Gastrocnemius medialis (tissue), 4 donors: ENCODE measurements around the gene EXOC3L4. TPM values are rescaled to one million over a fixed set of nuclear protein-coding genes. Genes with fewer than 3 reads are reported as not detected.

Source experiments
- ATAC-seq, 2 donors: fragments of 150-250 bp; one replicate each; pipeline ENCODE4 v1.9.1; 2016
- DNase-seq, 2 donors: peaks; one replicate each; pipeline ENCODE4 v3.0.0-alpha.2; 2019
- H3K27ac ChIP-seq, 4 donors: fragments of 200-600 bp; sonication (generic); 1 replicate in 1 of 4; 2 replicates in 3 of 4; pipeline ENCODE4 v1.5.1; 2016 to 2018; ENCODE audit warnings: mild to moderate bottlenecking in 2 of 4, moderate library complexity in 1 of 4
- H3K27me3 ChIP-seq, 3 donors: fragments of 200-600 bp; sonication (generic) in 2 of 3; 1 replicate in 1 of 3; 2 replicates in 2 of 3; pipeline versions ENCODE4 v1.5.1 to v1.6.0; 2016 to 2019; ENCODE audit warnings: mild to moderate bottlenecking in 1 of 3, moderate library complexity in 1 of 3
- H3K36me3 ChIP-seq, 2 donors: fragments of 200-600 bp; sonication (generic) in 1 of 2; one replicate each; pipeline ENCODE4 v1.5.1; 2017 to 2018
- H3K4me1 ChIP-seq, 2 donors: fragments of 200-600 bp; sonication (generic) in 1 of 2; one replicate each; pipeline ENCODE4 v1.5.1; 2016 to 2017; ENCODE audit warnings: mild to moderate bottlenecking in 2 of 2
- H3K4me3 ChIP-seq, 4 donors: fragments of 200-600 bp; sonication (generic) in 3 of 4; 1 replicate in 1 of 4; 2 replicates in 3 of 4; pipeline ENCODE4 v1.5.1; 2016 to 2019; ENCODE audit warnings: mild to moderate bottlenecking in 2 of 4
- H3K9me3 ChIP-seq, 3 donors: fragments of 200-600 bp; sonication (generic) in 2 of 3; 1 replicate in 1 of 3; 2 replicates in 2 of 3; pipeline ENCODE4 v1.5.1; 2016 to 2019
- CTCF ChIP-seq, 5 experiments: fragments of 450-650 bp in 3 of 5; fragments of 200-600 bp in 2 of 5; sonication (generic) in 2 of 5; IDR thresholded peaks in 4 of 5; conservative IDR thresholded peaks in 1 of 5; 1 replicate in 4 of 5; 2 replicates in 1 of 5; pipeline ENCODE4 v1.5.1; 2016 to 2019; ENCODE audit warnings: antibody characterized with exemption in 5 of 5, mild to moderate bottlenecking in 3 of 5, moderate library complexity in 3 of 5
- POLR2A ChIP-seq, 2 donors: fragments of 450-650 bp; IDR thresholded peaks; one replicate each; pipeline ENCODE4 v1.6.1; 2017; ENCODE audit warnings: antibody characterized with exemption in 2 of 2, mild to moderate bottlenecking in 2 of 2, moderate library complexity in 2 of 2
- in situ Hi-C, 4 donors: fragments of 200-750 bp; cut with MboI; loops; one replicate each; pipeline versions ENCODE4 v1.15.0 to v1.8.0; 2017; ENCODE audit warnings: low sequenced_read_pairs in 4 of 4
- intact Hi-C: fragments of 100-400 bp; cut with DNase I; formaldehyde crosslinking; loops from one replicate; pipeline ENCODE4 v1.15.1; 2023; ENCODE audit warnings: low total_unique reads
- total RNA-seq, 4 donors: library from RNA; depleted of rRNA; stranded (reverse); fragments of >200 nt; gene quantifications; one replicate each; pipeline versions ENCODE4 v1.1.0 to v1.2.3, GENCODE V29; 2016

Gene EXOC3L4
- total RNA-seq, 4 donors from 2014 or later, result 0.35 to 2.4 TPM; not detected in 2

- no peak overlapping the region for H3K4me3 ChIP-seq
- H3K27me3 ChIP-seq, result peaks cover 31 to 45% (median 40%) of the 10 kb centered on the region in 3 donors
- no peak for TF ChIP-seq POLR2A (IDR thresholded peaks at IDR 0.05)
- no peak for TF ChIP-seq CTCF (IDR thresholded peaks at IDR 0.05 in 4 of 5, conservative IDR thresholded peaks at IDR 0.05 in 1 of 5)
- no peak for ATAC-seq
- DNase-seq, result no peak
- peaks cover 0 to 14% of the 10 kb centered on the region in 2 donors for H3K4me1 ChIP-seq
- in situ Hi-C loops, result loop anchor here in 3 of 4 donors (10.0 kb wide), 2 partner anchors 84 to 184 kb away; no protein-coding TSS in a partner anchor
- no peak overlapping the region for H3K27ac ChIP-seq
- no peaks in the 10 kb centered on the region for H3K9me3 ChIP-seq
- no peaks in the 10 kb centered on the region for H3K36me3 ChIP-seq
- intact Hi-C loops, result no loop called here
These were observed 6.0 kb downstream of the EXOC3L4 start for GRCh38 chr14:103100281-103101121.

- DNase-seq (no peak), ATAC-seq (no peak)
- H3K4me1 ChIP-seq, result peaks cover 0 to 14% of the 10 kb centered on the region in 2 donors
- H3K36me3 ChIP-seq, result no peaks in the 10 kb centered on the region
- intact Hi-C loops (no loop called here), in situ Hi-C loops (loop anchor here in 3 of 4 donors (10.0 kb wide), 2 partner anchors 83 to 183 kb away; no protein-coding TSS in a partner anchor)
- no peak overlapping the region for H3K27ac ChIP-seq
- H3K9me3 ChIP-seq, result no peaks in the 10 kb centered on the region
- peaks cover 31 to 45% (median 40%) of the 10 kb centered on the region in 3 donors for H3K27me3 ChIP-seq
- H3K4me3 ChIP-seq, result no peak overlapping the region
- TF ChIP-seq POLR2A (IDR thresholded peaks at IDR 0.05) (no peak), CTCF (IDR thresholded peaks at IDR 0.05 in 4 of 5, conservative IDR thresholded peaks at IDR 0.05 in 1 of 5) (no peak)
These were observed 6.9 kb downstream of the EXOC3L4 start for GRCh38 chr14:103101257-103101962.

- in situ Hi-C loops, result loop anchor here in 3 of 4 donors (10.0 kb wide), 2 partner anchors 83 to 183 kb away; no protein-coding TSS in a partner anchor
- peaks cover 0 to 14% of the 10 kb centered on the region in 2 donors for H3K4me1 ChIP-seq
- no peaks in the 10 kb centered on the region for H3K9me3 ChIP-seq
- H3K4me3 ChIP-seq, result no peak overlapping the region
- DNase-seq, result no peak
- no peak overlapping the region for H3K27ac ChIP-seq
- TF ChIP-seq CTCF (IDR thresholded peaks at IDR 0.05 in 4 of 5, conservative IDR thresholded peaks at IDR 0.05 in 1 of 5) (no peak), POLR2A (IDR thresholded peaks at IDR 0.05) (no peak)
- H3K36me3 ChIP-seq, result no peaks in the 10 kb centered on the region
- intact Hi-C loops, result no loop called here
- ATAC-seq, result no peak
- H3K27me3 ChIP-seq, result peaks cover 31 to 45% (median 40%) of the 10 kb centered on the region in 3 donors
These were observed 7.6 kb downstream of the EXOC3L4 start for GRCh38 chr14:103101963-103102688.

GRCh38 chr14:103102689-103103260, 8.2 kb downstream of the EXOC3L4 start:
- H3K36me3 ChIP-seq, result no peaks in the 10 kb centered on the region
- in situ Hi-C loops (loop anchor here in 3 of 4 donors (10.0 kb wide), 2 partner anchors 82 to 182 kb away; no protein-coding TSS in a partner anchor), intact Hi-C loops (no loop called here)
- no peak for DNase-seq
- no peak for ATAC-seq
- no peaks in the 10 kb centered on the region for H3K9me3 ChIP-seq
- H3K4me3 ChIP-seq, result no peak overlapping the region
- H3K27me3 ChIP-seq, result peaks cover 31 to 45% (median 40%) of the 10 kb centered on the region in 3 donors
- TF ChIP-seq CTCF (IDR thresholded peaks at IDR 0.05 in 4 of 5, conservative IDR thresholded peaks at IDR 0.05 in 1 of 5) (no peak), POLR2A (IDR thresholded peaks at IDR 0.05) (no peak)
- H3K4me1 ChIP-seq, result peaks cover 0 to 14% of the 10 kb centered on the region in 2 donors
- no peak overlapping the region for H3K27ac ChIP-seq
